HFFc6 (cell line): ENCODE results near the gene ACTN4. TPM values are rescaled to one million over a fixed set of nuclear protein-coding genes. Genes with fewer than 3 reads are reported as not detected.
A peak's percentile ranks its signal among the peaks of the same experiment; 100 is the strongest.

ENCODE experiments used
- DNase-seq: peaks from one replicate; pipeline ENCODE4 v3.0.0-alpha.2; 2018
- H3K27ac Mint-ChIP-seq: 2 replicates; pipeline ENCODE4 v1.8.0; 2020; ENCODE audit warnings: mild to moderate bottlenecking, mixed read lengths
- H3K27me3 Mint-ChIP-seq: 2 replicates; pipeline ENCODE4 v1.8.0; 2021; ENCODE audit warnings: mild to moderate bottlenecking, moderate library complexity, mixed read lengths; ENCODE audit not compliant: insufficient read depth
- H3K36me3 Mint-ChIP-seq: 2 replicates; pipeline ENCODE4 v1.8.0; 2021; ENCODE audit warnings: low read depth, mixed read lengths
- H3K4me1 Mint-ChIP-seq: 2 replicates; pipeline ENCODE4 v1.8.0; 2020; ENCODE audit warnings: low read depth, mixed read lengths
- H3K4me3 Mint-ChIP-seq: 2 replicates; pipeline ENCODE4 v1.8.0; 2020; ENCODE audit warnings: mild to moderate bottlenecking, moderate library complexity, mixed read lengths
- H3K9me3 Mint-ChIP-seq: 2 replicates; pipeline ENCODE4 v1.8.0; 2020; ENCODE audit warnings: mild to moderate bottlenecking, mixed read lengths
- CTCF ChIP-seq: fragments of 200-600 bp; sonication (generic); IDR thresholded peaks from 2 replicates; pipeline ENCODE4 v1.5.0; 2021; ENCODE audit warnings: antibody characterized with exemption, mild to moderate bottlenecking
- total RNA-seq, 6 experiments: library from RNA; stranded (reverse); fragmentation: NEBNext Ultra II Directional; extraction: Animal tissue kit (Norgen Biotek cat#: 25700); gene quantifications; 2 replicates in 1 of 6; 3 replicates in 5 of 6; pipeline ENCODE4 v1.2.3, GENCODE V29; 2021

Gene ACTN4
- total RNA-seq, 6 experiments from 2014 or later: 972 to 1,299 (median 1,250) TPM

DNA sequence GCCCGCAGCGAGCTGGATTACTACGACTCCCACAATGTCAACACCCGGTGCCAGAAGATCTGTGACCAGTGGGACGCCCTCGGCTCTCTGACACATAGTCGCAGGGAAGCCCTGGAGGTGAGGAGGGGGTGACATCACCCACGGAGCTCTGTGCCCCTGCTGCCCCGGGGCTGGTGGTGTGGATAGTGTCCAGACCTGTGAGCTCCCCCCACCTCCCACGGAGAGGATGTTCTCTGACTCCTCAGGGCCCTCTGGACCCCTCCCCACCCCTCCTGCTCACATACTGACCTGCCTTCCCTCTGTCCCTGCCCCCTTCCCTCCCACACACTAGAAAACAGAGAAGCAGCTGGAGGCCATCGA is 76.1 kb downstream of the ACTN4 start:
- H3K27ac Mint-ChIP-seq: no peak overlapping the region
- no peak for DNase-seq
- no peak for TF ChIP-seq CTCF

DNA sequence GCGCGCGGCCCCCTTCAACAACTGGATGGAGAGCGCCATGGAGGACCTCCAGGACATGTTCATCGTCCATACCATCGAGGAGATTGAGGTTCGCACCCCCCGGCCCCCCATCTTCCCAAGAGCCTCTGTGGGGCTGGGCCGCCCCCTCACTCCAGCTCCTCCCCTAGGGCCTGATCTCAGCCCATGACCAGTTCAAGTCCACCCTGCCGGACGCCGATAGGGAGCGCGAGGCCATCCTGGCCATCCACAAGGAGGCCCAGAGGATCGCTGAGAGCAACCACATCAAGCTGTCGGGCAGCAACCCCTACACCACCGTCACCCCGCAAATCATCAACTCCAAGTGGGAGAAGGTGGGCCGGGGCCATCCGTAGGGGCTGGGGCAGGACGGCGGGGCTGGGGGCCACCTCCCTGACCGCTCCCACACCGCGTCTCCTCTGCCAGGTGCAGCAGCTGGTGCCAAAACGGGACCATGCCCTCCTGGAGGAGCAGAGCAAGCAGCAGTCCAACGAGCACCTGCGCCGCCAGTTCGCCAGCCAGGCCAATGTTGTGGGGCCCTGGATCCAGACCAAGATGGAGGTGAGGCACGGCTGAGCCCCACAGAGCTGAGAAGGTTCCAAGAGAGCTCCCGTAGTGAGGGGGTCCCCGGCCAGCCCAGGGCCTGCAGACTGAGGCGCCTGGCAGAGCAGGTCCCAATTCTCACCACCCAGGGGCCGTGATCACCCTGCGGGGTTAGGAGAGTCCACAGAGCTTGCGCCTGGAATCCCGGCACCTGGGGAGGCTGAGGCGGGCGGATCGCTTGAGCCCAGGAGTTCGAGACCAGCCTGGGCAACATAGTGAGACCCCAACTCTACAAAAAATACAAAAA is 76.8 kb downstream of the ACTN4 start:
- Mint-ChIP-seq H3K9me3 (no peaks in the 10 kb centered on the region), H3K4me1 (0 out of 2 replicates have a peak, but pooled peaks cover 3% of the 10 kb centered on the region), H3K36me3 (peaks cover 13% of the 10 kb centered on the region), H3K27me3 (peaks cover 31% of the 10 kb centered on the region), H3K4me3 (no peak overlapping the region), H3K27ac (no peak overlapping the region; the same call in 1 of the 2 replicates)
- DNase-seq: no peak
- TF ChIP-seq CTCF: no peak

More for the DNA sequence above, 76.1 kb downstream of the ACTN4 start:
- H3K36me3 Mint-ChIP-seq: peaks cover 16% of the 10 kb centered on the region
- H3K27me3 Mint-ChIP-seq: peaks cover 34% of the 10 kb centered on the region
- no peak overlapping the region; the same call in 1 of the 2 replicates for H3K4me3 Mint-ChIP-seq
- H3K9me3 Mint-ChIP-seq: no peaks in the 10 kb centered on the region
- 0 out of 2 replicates have a peak, but pooled peaks cover 9% of the 10 kb centered on the region for H3K4me1 Mint-ChIP-seq

DNA sequence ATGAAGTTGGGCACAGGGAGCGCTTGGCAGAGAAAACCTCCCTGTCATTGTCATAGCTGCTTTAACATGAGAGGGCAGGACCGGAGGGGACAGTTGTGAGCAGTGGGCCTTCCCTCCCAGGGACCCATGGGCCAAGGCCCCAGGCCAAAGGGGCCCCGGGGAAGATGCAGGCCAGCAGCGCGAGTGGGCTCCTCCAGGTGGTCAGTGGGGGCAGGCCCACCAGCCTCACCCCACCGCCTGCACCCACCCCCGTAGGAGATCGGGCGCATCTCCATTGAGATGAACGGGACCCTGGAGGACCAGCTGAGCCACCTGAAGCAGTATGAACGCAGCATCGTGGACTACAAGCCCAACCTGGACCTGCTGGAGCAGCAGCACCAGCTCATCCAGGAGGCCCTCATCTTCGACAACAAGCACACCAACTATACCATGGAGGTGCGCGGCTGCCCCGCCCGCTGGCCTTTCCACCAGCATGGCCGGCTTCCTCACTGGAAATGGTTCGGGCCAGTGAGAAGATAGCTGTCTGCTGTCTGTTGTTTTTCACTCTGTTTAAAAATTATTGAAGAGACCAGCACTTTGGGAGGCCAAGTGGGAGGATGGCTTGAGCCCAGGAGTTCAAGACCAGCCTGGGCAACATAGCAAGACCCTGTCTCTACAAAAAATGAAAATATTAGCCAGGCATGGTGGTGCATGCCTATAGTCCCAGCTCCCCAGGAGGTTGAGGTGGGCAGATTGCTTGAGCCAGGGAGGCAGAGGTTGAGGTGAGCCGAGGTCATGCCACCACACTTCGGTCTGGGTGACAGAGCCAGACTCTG is 78.2 kb downstream of the ACTN4 start:
- H3K27me3 Mint-ChIP-seq: peaks cover 37% of the 10 kb centered on the region
- H3K4me1 Mint-ChIP-seq: no peaks in the 10 kb centered on the region
- H3K4me3 Mint-ChIP-seq: no peak overlapping the region
- no peak for TF ChIP-seq CTCF
- H3K36me3 Mint-ChIP-seq: peaks cover 24% of the 10 kb centered on the region
- peak overlapping the region; percentile 38; the same call in 1 of the 2 replicates for H3K27ac Mint-ChIP-seq
- DNase-seq: no peak
- H3K9me3 Mint-ChIP-seq: no peaks in the 10 kb centered on the region

DNA sequence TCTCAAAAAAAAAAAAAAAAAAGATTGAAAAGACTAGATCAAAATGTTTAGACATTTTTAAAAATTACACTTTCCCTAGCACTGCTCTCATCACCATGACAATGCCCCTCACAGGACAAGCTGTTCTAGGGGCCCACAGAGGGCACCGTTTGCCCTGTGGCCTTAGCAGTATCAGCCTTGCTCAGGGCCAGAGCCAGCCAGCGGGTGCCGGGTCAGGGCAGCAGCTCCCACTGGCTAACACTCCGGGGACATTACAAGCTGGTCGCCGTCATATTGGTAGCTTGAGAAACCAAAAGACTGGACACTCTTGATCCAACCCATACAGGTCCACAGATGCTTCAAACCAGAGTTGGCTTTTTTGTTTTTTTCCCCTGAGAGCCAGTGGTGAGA is 78.8 kb downstream of the ACTN4 start:
- peaks cover 38% of the 10 kb centered on the region for H3K27me3 Mint-ChIP-seq
- peak overlapping the region; percentile 38; the same call in 1 of the 2 replicates for H3K27ac Mint-ChIP-seq

More for the DNA sequence above, 78.8 kb downstream of the ACTN4 start:
- Mint-ChIP-seq H3K4me3 (no peak overlapping the region), H3K36me3 (peaks cover 21% of the 10 kb centered on the region), H3K9me3 (no peaks in the 10 kb centered on the region), H3K4me1 (no peaks in the 10 kb centered on the region)
- DNase-seq: no peak
- TF ChIP-seq CTCF: no peak
